CD1c-positive myeloid dendritic cell (primary cell): ENCODE results near the gene CFAP54.
"Not testable (repeated sequence)": the region's sequence is repeated elsewhere in the genome, so short reads cannot be mapped to it uniquely, and the experiment has no call there.

Source experiments
- DNase-seq: peaks from one replicate; pipeline ENCODE4 v3.0.0-alpha.2; 2016; ENCODE audit errors: extremely low spot score

The CFAP54 gene

GRCh38 chr12:96635844-96636243 lies 146.5 kb downstream of the CFAP54 start:
- no peak for DNase-seq

DNA sequence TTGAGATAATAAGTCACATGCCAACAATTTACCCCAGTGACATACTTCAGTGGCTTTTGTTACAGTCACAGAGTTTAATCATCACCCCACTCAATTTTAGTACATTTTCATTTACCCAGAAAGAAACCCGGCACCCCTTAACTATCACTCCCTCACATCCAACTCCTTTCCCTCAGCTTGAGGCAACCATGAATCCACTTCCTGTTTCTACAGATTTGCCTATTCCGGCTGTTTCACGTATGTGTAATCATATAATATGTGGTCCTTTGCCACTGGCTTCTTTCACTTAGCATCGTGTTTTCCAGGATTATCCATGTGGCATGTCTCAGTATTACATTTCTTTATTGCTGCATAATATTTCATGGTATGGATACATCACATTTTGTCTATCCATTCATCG lies 147.5 kb downstream of the CFAP54 start:
- DNase-seq, result no peak

DNA sequence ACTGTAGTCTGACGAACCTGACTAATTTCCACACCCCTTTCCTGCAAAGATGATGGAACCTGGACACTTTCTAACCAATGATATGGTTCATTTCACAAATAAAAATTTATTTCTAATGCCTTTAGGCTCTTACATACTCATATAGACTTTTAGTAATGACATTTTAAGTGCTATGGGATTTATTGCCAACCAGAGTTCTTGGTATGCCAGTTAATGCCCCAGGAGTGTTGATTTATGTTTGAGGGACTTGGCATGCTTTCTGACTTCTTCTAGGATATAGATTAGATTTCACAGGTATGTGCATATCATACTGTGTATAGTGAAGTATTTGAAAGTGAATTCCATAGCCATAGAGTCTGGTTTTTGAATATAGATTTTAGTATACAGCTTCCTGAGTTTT lies 159.5 kb downstream of the CFAP54 start:
- DNase-seq, result no peak

DNA sequence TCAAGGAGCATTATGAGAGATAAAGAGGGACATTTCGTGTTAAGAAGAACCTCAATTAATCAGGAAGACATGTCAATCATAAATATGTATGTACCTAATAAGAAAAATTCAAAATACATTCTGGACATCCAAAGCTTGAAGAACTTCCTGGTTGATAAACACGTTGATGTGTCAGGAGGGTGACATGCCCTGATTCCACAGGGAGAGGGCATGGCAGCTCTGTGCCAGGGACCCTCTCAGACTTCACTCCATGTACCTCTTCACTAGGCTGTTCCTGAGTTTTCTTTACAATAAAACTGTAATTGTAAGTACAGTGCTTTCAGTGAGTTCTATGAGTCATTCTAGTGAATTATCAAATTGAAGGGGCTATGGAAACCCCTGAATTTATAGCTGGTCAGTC lies 163.5 kb downstream of the CFAP54 start:
- DNase-seq, result no peak

GRCh38 chr12:96658075-96658474 lies 168.7 kb downstream of the CFAP54 start:
- no peak for DNase-seq

DNA sequence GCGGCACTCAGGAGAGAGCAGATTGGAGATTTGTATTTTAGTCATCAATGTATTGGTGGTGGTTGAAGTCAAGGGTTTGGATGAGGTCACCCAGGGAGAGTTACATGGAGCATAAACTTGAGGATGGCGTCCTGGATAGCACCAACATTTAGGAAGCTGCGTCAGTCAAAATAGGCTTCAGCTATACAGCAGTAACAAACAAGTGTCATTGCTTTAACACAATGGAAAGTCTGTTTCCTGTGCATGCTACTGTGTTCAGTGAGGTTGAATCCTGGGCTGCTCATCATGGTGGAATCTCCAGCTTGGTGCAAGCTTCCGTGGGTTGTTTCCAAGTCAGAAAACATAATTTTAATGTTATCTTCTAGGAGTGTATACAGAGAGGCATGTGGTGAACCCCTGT lies 180.4 kb downstream of the CFAP54 start:
- DNase-seq, result no peak

DNA sequence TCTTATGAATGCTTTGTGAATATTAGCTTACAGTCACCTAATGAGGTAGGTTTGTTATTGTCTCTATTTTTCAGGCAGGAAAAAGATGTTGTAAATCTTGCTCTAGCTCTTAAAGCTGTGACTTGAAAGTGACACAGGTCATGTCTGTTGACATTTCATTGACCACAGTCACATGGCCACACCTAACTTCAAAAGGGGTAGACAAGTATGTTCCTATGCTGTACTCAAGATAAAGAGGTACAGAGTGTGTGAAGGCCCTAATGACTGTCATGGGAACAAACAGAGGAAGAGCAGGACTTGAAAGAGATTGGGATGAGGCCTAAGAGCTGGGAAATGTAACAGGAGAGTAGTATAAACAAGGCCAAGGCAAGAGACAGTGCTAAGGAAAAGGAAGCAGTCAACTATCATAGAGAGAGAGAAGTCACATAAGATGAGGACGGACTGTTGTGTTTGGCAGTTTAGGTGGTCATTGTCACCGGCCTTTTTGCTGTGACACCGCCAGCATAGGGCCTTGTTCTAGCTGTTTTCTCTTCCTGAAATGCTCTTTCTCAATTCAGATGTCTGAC lies 181.0 kb downstream of the CFAP54 start:
- no peak for DNase-seq

DNA sequence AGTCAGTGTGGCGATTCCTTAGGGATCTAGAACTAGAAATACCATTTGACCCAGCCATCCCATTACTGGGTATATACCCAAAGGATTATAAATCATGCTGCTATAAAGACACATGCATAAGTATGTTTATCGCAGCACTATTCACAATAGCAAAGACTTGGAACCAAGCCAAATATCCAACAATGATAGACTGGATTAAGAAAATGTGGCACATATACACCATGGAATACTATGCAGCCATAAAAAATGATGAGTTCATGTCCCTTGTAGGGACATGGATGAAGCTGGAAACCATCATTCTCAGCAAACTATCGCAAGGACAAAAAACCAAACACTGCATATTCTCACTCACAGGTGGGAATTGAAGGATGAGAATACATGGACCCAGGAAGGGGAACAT lies 186.1 kb downstream of the CFAP54 start:
- not testable (repeated sequence) for DNase-seq

GRCh38 chr12:96677363-96677762 lies 188.0 kb downstream of the CFAP54 start:
- DNase-seq, result no peak

GRCh38 chr12:96687719-96688118 lies 198.3 kb downstream of the CFAP54 start:
- DNase-seq, result no peak

- DNase-seq, result no peak
These were observed 209.1 kb downstream of the CFAP54 start for GRCh38 chr12:96698521-96698920.

DNA sequence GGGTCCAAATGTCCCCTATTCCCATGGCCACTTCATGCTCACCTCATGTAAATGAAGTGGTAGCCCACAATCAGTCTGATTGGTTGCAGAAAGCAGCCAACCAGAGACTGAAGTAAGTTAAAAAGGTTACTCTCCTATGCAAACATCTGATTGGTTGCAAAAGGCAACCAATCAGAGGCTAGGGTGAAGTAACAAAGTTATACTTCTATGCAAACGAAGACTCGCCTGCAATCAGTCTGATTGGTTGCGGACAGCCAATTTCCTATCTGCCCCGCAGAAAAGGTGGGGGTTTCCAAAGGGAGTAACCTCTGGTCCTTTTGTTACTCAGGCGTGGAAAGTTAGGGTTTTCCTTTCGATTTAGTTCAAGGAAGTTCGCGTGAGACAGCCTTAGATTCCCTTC lies 209.6 kb downstream of the CFAP54 start:
- DNase-seq, result no peak

DNA sequence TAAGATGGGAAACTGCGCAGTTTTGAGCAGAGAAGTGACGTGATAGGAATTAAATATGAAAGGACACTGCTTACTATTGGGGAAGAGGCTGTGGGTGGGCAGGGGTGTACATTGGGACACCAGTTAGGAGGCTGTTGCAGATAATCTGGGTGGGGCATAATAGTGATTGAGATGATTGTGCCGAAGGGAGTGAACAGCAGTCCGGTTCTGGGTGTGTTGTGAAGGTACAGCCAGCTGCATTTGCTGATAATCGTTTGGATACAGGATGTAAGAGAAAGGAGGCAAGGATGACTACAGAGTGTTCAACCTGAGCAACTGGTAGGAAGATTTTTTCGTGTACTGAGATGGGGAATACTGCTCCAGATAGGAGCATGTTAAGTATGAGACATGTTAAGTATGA lies 212.5 kb downstream of the CFAP54 start:
- no peak for DNase-seq

GRCh38 chr12:96710127-96710745 lies 220.9 kb downstream of the CFAP54 start:
- no peak for DNase-seq

- DNase-seq, result no peak
These were observed 222.0 kb downstream of the CFAP54 start for GRCh38 chr12:96711364-96711763.

DNA sequence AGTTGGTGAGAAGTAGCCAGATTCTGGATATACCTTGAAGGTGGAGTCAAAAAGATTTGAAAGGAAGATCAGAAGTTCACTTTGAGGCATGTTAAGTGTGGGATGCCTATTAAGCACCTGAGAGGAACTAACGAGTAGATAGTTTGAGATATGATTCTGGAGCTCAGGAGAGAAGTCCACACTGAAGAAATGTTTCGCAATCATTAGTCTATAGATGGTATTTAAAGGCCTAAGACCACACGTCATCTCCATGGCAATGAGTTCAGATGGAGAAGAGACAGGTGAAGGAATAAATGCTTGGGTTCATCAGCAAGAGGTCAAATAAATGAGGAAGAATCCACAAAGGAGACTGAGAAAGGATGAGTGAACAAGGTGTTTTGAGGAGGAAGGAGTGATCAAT lies 224.8 kb downstream of the CFAP54 start:
- no peak for DNase-seq

DNA sequence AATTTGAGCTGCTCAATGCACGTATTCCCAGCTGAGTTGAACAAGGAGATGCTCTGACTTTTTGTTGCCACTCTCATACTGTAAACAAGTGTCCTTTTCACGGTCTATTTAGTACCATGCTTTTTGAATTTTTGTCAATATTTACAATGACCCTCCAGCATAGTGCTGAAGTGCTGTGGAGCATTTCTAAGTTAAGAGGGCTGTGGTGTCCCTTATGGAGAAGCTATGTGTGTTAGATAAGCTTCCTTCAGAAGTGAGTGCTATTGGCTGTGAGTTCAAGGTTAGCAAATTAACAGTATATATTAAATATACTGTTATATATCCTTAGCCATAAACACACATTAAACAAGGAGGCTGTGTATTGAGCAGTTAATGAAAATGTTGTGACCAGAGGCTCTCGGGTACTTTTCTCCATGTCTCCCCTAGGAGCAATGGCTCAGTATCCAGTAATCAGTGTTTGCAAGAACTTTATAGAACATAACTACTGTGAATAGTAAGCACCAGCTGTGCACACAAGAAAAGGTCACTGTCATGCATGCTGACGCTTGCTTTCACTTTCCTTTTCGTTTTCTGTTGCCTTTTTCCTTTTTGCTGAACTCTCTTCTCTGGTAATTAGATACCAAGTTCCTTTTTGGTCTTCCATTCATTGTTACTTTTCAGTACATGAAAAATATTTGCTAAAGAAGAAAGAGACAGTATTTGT lies 230.4 kb downstream of the CFAP54 start:
- peak; percentile 26 for DNase-seq

- no peak for DNase-seq
These were observed 231.0 kb downstream of the CFAP54 start for GRCh38 chr12:96720363-96720705.

DNA sequence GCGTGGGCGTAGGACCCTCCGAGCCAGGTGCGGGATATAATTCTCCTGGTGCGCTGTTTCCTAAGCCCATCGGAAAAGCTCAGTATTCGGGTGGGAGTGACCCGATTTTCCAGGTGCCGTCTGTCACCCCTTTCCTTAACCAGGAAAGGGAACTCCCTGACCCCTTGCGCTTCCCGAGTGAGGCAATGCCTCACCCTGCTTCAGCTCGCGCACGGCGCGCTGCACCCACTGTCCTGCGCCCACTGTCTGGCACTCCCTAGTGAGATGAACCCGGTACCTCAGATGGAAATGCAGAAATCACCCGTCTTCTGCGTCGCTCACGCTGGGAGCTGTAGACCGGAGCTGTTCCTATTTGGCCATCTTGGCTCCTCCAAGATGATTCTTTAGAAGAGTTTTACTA lies 240.1 kb downstream of the CFAP54 start:
- DNase-seq, result not testable (repeated sequence)

- DNase-seq, result no peak
These were observed 240.5 kb downstream of the CFAP54 start for GRCh38 chr12:96729886-96730285.

- no peak for DNase-seq
These were observed 254.2 kb downstream of the CFAP54 start for GRCh38 chr12:96743606-96744005.

DNA sequence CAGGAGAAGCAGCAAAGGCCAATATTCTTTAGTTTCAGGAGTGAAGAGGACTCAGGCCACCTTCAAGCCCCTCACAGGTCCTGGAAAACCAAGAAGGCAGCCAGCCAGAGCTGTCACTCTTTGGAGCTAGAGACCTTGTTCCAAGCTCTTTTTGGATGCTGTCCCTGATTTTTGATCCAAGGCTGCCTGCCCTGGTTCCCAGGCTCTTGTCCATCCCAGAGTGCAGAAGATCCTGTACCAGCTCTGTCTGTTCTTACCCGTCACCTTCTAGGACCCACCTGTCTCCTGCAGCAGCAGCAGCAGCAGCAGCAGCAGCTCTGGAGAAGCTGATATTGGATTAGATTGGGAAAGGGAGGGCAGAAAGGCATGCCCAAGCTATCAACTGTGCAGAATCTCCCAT lies 260.6 kb downstream of the CFAP54 start:
- DNase-seq, result no peak

- no peak for DNase-seq
These were observed 262.2 kb downstream of the CFAP54 start for GRCh38 chr12:96751626-96752025.

DNA sequence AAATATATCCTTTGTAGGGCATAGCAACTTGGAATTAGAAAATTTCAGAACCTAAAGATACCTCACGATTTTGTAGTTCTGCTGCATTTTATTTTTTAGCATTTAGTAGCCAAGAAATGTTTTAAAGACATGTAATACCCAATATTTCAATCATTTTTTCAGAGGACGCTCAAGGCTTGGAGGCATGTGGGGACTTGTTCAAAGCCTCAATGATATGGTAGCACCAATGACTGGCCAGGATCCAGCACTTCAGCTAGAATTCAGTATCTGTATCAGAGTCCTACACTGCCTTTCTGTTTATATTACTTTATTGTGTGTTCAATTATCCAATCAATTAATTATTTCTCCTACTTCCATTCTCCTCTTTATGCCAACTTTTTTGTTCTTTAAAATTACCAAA lies 262.8 kb downstream of the CFAP54 start:
- DNase-seq, result no peak
